Mesodermal cell (in vitro differentiated cells): ENCODE measurements around the gene TUG1.

ENCODE experiments used
- H3K27ac ChIP-seq: 2 replicates; pipeline ENCODE4 v1.7.0; 2013; ENCODE audit warnings: mild to moderate bottlenecking, low read depth, low read length, moderate library complexity; ENCODE audit not compliant: severe bottlenecking
- H3K36me3 ChIP-seq: 2 replicates; pipeline ENCODE4 v1.7.1; 2013; ENCODE audit warnings: mild to moderate bottlenecking, low read length, moderate library complexity; ENCODE audit not compliant: control insufficient read depth, insufficient read depth
- H3K4me1 ChIP-seq: one replicate; pipeline ENCODE4 v1.7.1; 2013; ENCODE audit warnings: mild to moderate bottlenecking, low read length; ENCODE audit not compliant: insufficient read depth, control insufficient read depth, poor library complexity, severe bottlenecking
- H3K4me3 ChIP-seq: 2 replicates; pipeline ENCODE4 v1.7.0; 2013; ENCODE audit warnings: low read length, control low read depth, mild to moderate bottlenecking; ENCODE audit not compliant: insufficient read depth, poor library complexity, severe bottlenecking; ENCODE audit errors: extremely low read depth
- H3K9me3 ChIP-seq: 2 replicates; pipeline ENCODE4 v1.7.1; 2013; ENCODE audit warnings: mild to moderate bottlenecking, low read length, moderate library complexity; ENCODE audit not compliant: control insufficient read depth
- WGBS, 2 experiments: methylation state at CpG; one replicate each; pipeline ENCODE4 v1.1.5; 2013; ENCODE audit warnings: missing lambda C conversion rate in 2 of 2; ENCODE audit not compliant: insufficient coverage in 2 of 2; 5-methylcytosine and 5-hydroxymethylcytosine counted together

TUG1 gene

GRCh38 chr22:31001124-31001770 lies 32.2 kb downstream of the TUG1 start:
- Histone ChIP-seq H3K4me1 (no peaks in the 10 kb centered on the region), H3K9me3 (peaks cover 3% of the 10 kb centered on the region), H3K36me3 (no peaks in the 10 kb centered on the region), H3K4me3 (no peak overlapping the region), H3K27ac (no peak overlapping the region)
- WGBS, 2 experiments: 95 to 100% methylated on average over 2 to 5 of the region's 6 CpGs

- H3K9me3 ChIP-seq: peaks cover 3% of the 10 kb centered on the region
- H3K4me1 ChIP-seq: no peaks in the 10 kb centered on the region
- H3K27ac ChIP-seq: no peak overlapping the region
- no peaks in the 10 kb centered on the region for H3K36me3 ChIP-seq
- H3K4me3 ChIP-seq: no peak overlapping the region
These were observed 36.5 kb downstream of the TUG1 start for GRCh38 chr22:31005535-31005934.

- no peaks in the 10 kb centered on the region for H3K36me3 ChIP-seq
- H3K9me3 ChIP-seq: peaks cover 3% of the 10 kb centered on the region
- WGBS, 2 experiments: 73 to 83% methylated on average over 3 of the region's 3 CpGs
- H3K4me1 ChIP-seq: no peaks in the 10 kb centered on the region
- H3K27ac ChIP-seq: no peak overlapping the region
- H3K4me3 ChIP-seq: no peak overlapping the region
These were observed 50.3 kb downstream of the TUG1 start for GRCh38 chr22:31019191-31019930.

- Histone ChIP-seq H3K36me3 (no peaks in the 10 kb centered on the region), H3K9me3 (peaks cover 3% of the 10 kb centered on the region), H3K27ac (no peak overlapping the region), H3K4me3 (no peak overlapping the region), H3K4me1 (no peaks in the 10 kb centered on the region)
- 71 to 75% methylated on average over 4 of the region's 4 CpGs for WGBS, 2 experiments
These were observed 51.3 kb downstream of the TUG1 start for GRCh38 chr22:31020334-31020733.

- WGBS, 2 experiments: 80 to 93% methylated on average over 2 to 3 of the region's 5 CpGs
- Histone ChIP-seq H3K9me3 (peaks cover 3% of the 10 kb centered on the region), H3K27ac (no peak overlapping the region), H3K4me1 (no peaks in the 10 kb centered on the region), H3K36me3 (no peaks in the 10 kb centered on the region), H3K4me3 (no peak overlapping the region)
These were observed 53.5 kb downstream of the TUG1 start for GRCh38 chr22:31022516-31022915.
